ENCODE measurements around the gene PLA2G4D. TPM values are rescaled to one million over a fixed set of nuclear protein-coding genes. Genes with fewer than 3 reads are reported as not detected.

PLA2G4D gene
- total and polyA plus RNA-seq, 7 experiments from 2014 or later = not detected

- Mint-ChIP-seq H3K36me3 (no peaks in the 10 kb centered on the region), H3K4me3 (peak overlapping the region in 1 of 10 donors; percentile 39), H3K27me3 (peaks cover 0 to 15% (median 10%) of the 10 kb centered on the region in 5 donors), H3K4me1 (peaks cover 5 to 7% (median 6%) of the 10 kb centered on the region in 7 donors), H3K9me3 (no peaks in the 10 kb centered on the region), H3K27ac (no peak overlapping the region)
- intact Hi-C loops (cut with micrococcal nuclease) = loop anchor here (1.0 kb wide), 2 partner anchors 95 to 310 kb away; partner anchors contain the start of gene MAPKBP1 (in 1 of the 2)
- H3K27ac ChIP-seq (ENCODE audit: low read depth, low read length) = no peak overlapping the region
- H3K4me1 ChIP-seq (ENCODE audit: control insufficient read depth in 2 of 2, insufficient read depth in 2 of 2, low read length in 2 of 2) = no peaks in the 10 kb centered on the region
- no peaks in the 10 kb centered on the region for H3K27me3 ChIP-seq (ENCODE audit: control insufficient read depth in 2 of 2, insufficient read depth in 2 of 2, low read length in 2 of 2)
- ChIA-PET CTCF (interaction anchor here (0.6 to 3.1 kb wide), 5 partner anchors 20 to 526 kb away, joined by 3 to 12 read pairs (median 3); no protein-coding TSS in a partner anchor), POLR2A (no interaction called here)
- no peak overlapping the region for H3K4me3 ChIP-seq (ENCODE audit: low read length)
- ATAC-seq (no peak), DNase-seq (no peak)
- H3K9me3 ChIP-seq (ENCODE audit: control insufficient read depth in 2 of 3, low read length in 3 of 3) = no peaks in the 10 kb centered on the region
- H3K36me3 ChIP-seq (ENCODE audit: control insufficient read depth in 2 of 3, insufficient read depth in 3 of 3, low read length in 3 of 3) = no peaks in the 10 kb centered on the region
Measured at GRCh38 chr15:42083916-42084315, 10.4 kb downstream of the PLA2G4D start.

DNA sequence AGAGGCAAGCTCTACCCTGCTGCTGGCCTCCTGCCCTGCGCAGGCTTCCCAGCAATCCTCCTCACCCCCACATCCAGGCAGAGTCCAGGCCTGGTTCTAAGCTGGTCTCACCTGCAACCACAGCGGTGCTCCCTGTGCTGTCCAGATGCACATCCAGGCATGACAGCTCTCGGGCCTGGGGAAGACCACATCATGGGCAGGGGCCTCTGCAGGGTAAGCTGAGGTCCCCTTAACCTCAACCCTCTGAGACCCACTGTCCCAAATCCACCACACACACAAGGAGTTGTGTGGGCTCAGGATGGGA is 10.8 kb downstream of the PLA2G4D start:
- DNase-seq (no peak), ATAC-seq (no peak)
- H3K9me3 Mint-ChIP-seq = no peaks in the 10 kb centered on the region
- H3K27ac Mint-ChIP-seq = no peak overlapping the region
- H3K27me3 Mint-ChIP-seq = peaks cover 0 to 15% (median 11%) of the 10 kb centered on the region in 5 donors
- H3K27me3 ChIP-seq (ENCODE audit: control insufficient read depth in 2 of 2, insufficient read depth in 2 of 2, low read length in 2 of 2) = no peaks in the 10 kb centered on the region
- H3K9me3 ChIP-seq (ENCODE audit: control insufficient read depth in 2 of 3, low read length in 3 of 3) = no peaks in the 10 kb centered on the region
- no peak overlapping the region for H3K27ac ChIP-seq (ENCODE audit: low read depth, low read length)
- no peaks in the 10 kb centered on the region for H3K36me3 ChIP-seq (ENCODE audit: control insufficient read depth in 2 of 3, insufficient read depth in 3 of 3, low read length in 3 of 3)
- CTCF ChIA-PET = interaction anchor here (0.7 to 3.1 kb wide), 5 partner anchors 21 to 525 kb away, joined by 3 to 12 read pairs (median 3); no protein-coding TSS in a partner anchor
- H3K4me1 ChIP-seq (ENCODE audit: control insufficient read depth in 2 of 2, insufficient read depth in 2 of 2, low read length in 2 of 2) = no peaks in the 10 kb centered on the region
- peaks cover 5 to 7% (median 6%) of the 10 kb centered on the region in 7 donors for H3K4me1 Mint-ChIP-seq
- intact Hi-C loops (cut with micrococcal nuclease) = no loop called here
- no peaks in the 10 kb centered on the region for H3K36me3 Mint-ChIP-seq
- H3K4me3 Mint-ChIP-seq = no peak overlapping the region
- no peak overlapping the region for H3K4me3 ChIP-seq (ENCODE audit: low read length)
- POLR2A ChIA-PET = no interaction called here

- no peak overlapping the region for H3K4me3 Mint-ChIP-seq
- Histone ChIP-seq H3K4me3 (ENCODE audit: low read length) (no peak overlapping the region), H3K9me3 (ENCODE audit: control insufficient read depth in 2 of 3, low read length in 3 of 3) (no peaks in the 10 kb centered on the region), H3K27me3 (ENCODE audit: control insufficient read depth in 2 of 2, insufficient read depth in 2 of 2, low read length in 2 of 2) (no peaks in the 10 kb centered on the region), H3K27ac (ENCODE audit: low read depth, low read length) (no peak overlapping the region), H3K36me3 (ENCODE audit: control insufficient read depth in 2 of 3, insufficient read depth in 3 of 3, low read length in 3 of 3) (no peaks in the 10 kb centered on the region), H3K4me1 (ENCODE audit: control insufficient read depth in 2 of 2, insufficient read depth in 2 of 2, low read length in 2 of 2) (no peaks in the 10 kb centered on the region)
- peaks cover 0 to 15% (median 11%) of the 10 kb centered on the region in 5 donors for H3K27me3 Mint-ChIP-seq
- ATAC-seq (no peak), DNase-seq (no peak)
- ChIA-PET CTCF (interaction anchor here (0.7 to 3.1 kb wide), 4 partner anchors 22 to 525 kb away, joined by 3 to 12 read pairs (median 4); no protein-coding TSS in a partner anchor), POLR2A (no interaction called here)
- intact Hi-C loops (cut with micrococcal nuclease) = no loop called here
- no peaks in the 10 kb centered on the region for H3K36me3 Mint-ChIP-seq
- H3K27ac Mint-ChIP-seq = peak overlapping the region in 2 of 9 donors; percentile 5 to 23
- peaks cover 4 to 7% (median 5%) of the 10 kb centered on the region in 7 donors for H3K4me1 Mint-ChIP-seq
- H3K9me3 Mint-ChIP-seq = no peaks in the 10 kb centered on the region
Measured at GRCh38 chr15:42082823-42083604, 11.3 kb downstream of the PLA2G4D start.

DNA sequence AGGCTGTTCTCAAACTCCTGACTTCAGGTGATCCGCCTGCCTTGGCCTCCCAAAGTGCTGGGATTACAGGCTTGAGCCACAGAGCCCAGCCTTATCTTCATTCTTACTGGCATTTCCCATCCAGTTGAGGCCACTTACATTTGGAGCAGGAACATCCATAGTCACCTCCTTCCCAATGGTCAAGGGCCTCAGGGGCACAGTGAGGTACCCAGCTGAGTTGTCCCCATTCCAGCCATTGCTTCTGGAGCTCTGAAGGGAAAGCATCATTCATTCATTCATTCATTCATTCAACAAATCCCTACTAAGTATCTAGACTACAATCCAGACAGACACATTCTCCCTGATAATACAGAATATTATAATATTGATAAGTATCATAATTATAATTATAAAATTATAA is 12.2 kb downstream of the PLA2G4D start:
- Histone ChIP-seq H3K36me3 (ENCODE audit: control insufficient read depth in 2 of 3, insufficient read depth in 3 of 3, low read length in 3 of 3) (no peaks in the 10 kb centered on the region), H3K27me3 (ENCODE audit: control insufficient read depth in 2 of 2, insufficient read depth in 2 of 2, low read length in 2 of 2) (no peaks in the 10 kb centered on the region), H3K4me1 (ENCODE audit: control insufficient read depth in 2 of 2, insufficient read depth in 2 of 2, low read length in 2 of 2) (no peaks in the 10 kb centered on the region), H3K4me3 (ENCODE audit: low read length) (no peak overlapping the region), H3K27ac (ENCODE audit: low read depth, low read length) (no peak overlapping the region), H3K9me3 (ENCODE audit: control insufficient read depth in 2 of 3, low read length in 3 of 3) (no peaks in the 10 kb centered on the region)
- DNase-seq = no peak
- CTCF ChIA-PET = interaction anchor here (0.8 to 3.1 kb wide), 4 partner anchors 9 to 93 kb away, joined by 3 to 12 read pairs (median 6); no protein-coding TSS in a partner anchor
- peak overlapping the region in 1 of 9 donors; percentile 5 for H3K27ac Mint-ChIP-seq
- peaks cover 4 to 7% (median 5%) of the 10 kb centered on the region in 7 donors for H3K4me1 Mint-ChIP-seq
- no peaks in the 10 kb centered on the region for H3K9me3 Mint-ChIP-seq
- no peaks in the 10 kb centered on the region for H3K36me3 Mint-ChIP-seq
- H3K27me3 Mint-ChIP-seq = peaks cover 0 to 22% (median 11%) of the 10 kb centered on the region in 5 donors
- intact Hi-C loops (cut with micrococcal nuclease) = no loop called here
- no peak for ATAC-seq
- H3K4me3 Mint-ChIP-seq = no peak overlapping the region
- POLR2A ChIA-PET = no interaction called here

GRCh38 chr15:42080919-42081830 is 13.2 kb downstream of the PLA2G4D start:
- DNase-seq (no peak), ATAC-seq (no peak)
- ChIA-PET CTCF (interaction anchor here (1.1 kb wide), 1 partner anchor 8 kb away, joined by 7 read pairs; no protein-coding TSS in a partner anchor), POLR2A (no interaction called here)
- Mint-ChIP-seq H3K4me3 (no peak overlapping the region), H3K27ac (no peak overlapping the region), H3K9me3 (no peaks in the 10 kb centered on the region), H3K4me1 (peaks cover 4 to 7% (median 5%) of the 10 kb centered on the region in 7 donors), H3K36me3 (no peaks in the 10 kb centered on the region), H3K27me3 (peaks cover 0 to 30% (median 11%) of the 10 kb centered on the region in 5 donors)
- H3K4me3 ChIP-seq (ENCODE audit: low read length) = no peak overlapping the region
- no peak overlapping the region for H3K27ac ChIP-seq (ENCODE audit: low read depth, low read length)
- H3K27me3 ChIP-seq (ENCODE audit: control insufficient read depth in 2 of 2, insufficient read depth in 2 of 2, low read length in 2 of 2) = no peaks in the 10 kb centered on the region
- no peaks in the 10 kb centered on the region for H3K4me1 ChIP-seq (ENCODE audit: control insufficient read depth in 2 of 2, insufficient read depth in 2 of 2, low read length in 2 of 2)
- intact Hi-C loops (cut with micrococcal nuclease) = no loop called here
- no peaks in the 10 kb centered on the region for H3K36me3 ChIP-seq (ENCODE audit: control insufficient read depth in 2 of 3, insufficient read depth in 3 of 3, low read length in 3 of 3)
- H3K9me3 ChIP-seq (ENCODE audit: control insufficient read depth in 2 of 3, low read length in 3 of 3) = no peaks in the 10 kb centered on the region

DNA sequence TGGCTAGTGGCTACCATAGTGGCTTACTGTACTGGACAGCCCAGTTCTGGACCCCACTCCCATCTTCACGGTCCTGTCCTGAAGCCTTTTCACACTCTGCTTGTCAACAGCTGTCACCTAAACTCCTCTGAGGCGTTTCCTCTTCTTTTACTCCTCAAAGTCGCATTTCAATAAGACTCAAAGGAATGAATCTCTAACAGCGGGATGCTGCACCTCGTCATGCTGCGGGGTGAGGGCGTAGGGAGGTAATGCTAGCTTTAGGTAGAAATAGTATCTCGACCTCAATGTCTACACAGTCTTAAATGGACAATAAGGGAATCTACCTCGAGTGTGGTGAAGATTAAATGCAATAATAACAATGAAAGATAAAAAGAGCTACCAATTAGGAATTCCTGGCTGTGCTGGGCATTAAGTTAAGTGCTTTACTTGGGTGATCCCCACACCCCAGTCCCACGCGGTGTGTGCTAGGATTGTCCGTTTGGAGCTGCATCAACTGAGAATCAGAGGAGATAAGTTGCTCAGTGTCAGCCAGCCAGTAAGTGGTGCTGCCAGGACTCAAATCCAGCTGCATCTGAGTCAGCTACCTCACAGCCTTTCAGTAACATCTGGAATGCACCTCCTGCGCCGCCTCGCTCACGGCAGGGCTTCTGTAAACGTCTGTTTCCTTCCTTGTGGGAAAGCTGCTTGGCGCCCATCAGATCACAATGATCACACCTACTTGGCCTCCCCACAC is 14.0 kb downstream of the PLA2G4D start:
- H3K27ac Mint-ChIP-seq = no peak overlapping the region
- Histone ChIP-seq H3K4me1 (ENCODE audit: control insufficient read depth in 2 of 2, insufficient read depth in 2 of 2, low read length in 2 of 2) (no peaks in the 10 kb centered on the region), H3K27me3 (ENCODE audit: control insufficient read depth in 2 of 2, insufficient read depth in 2 of 2, low read length in 2 of 2) (no peaks in the 10 kb centered on the region), H3K9me3 (ENCODE audit: control insufficient read depth in 2 of 3, low read length in 3 of 3) (no peaks in the 10 kb centered on the region), H3K4me3 (ENCODE audit: low read length) (no peak overlapping the region), H3K27ac (ENCODE audit: low read depth, low read length) (no peak overlapping the region), H3K36me3 (ENCODE audit: control insufficient read depth in 2 of 3, insufficient read depth in 3 of 3, low read length in 3 of 3) (no peaks in the 10 kb centered on the region)
- no peak overlapping the region for H3K4me3 Mint-ChIP-seq
- ChIA-PET POLR2A (interaction anchor here (0.6 kb wide), 1 partner anchor 307 kb away, joined by 3 read pairs; no protein-coding TSS in a partner anchor), CTCF (no interaction called here)
- ATAC-seq = no peak
- no peaks in the 10 kb centered on the region for H3K36me3 Mint-ChIP-seq
- intact Hi-C loops (cut with micrococcal nuclease) = no loop called here
- DNase-seq = no peak
- H3K27me3 Mint-ChIP-seq = peaks cover 0 to 35% (median 11%) of the 10 kb centered on the region in 5 donors
- peaks cover 4 to 7% (median 5%) of the 10 kb centered on the region in 7 donors for H3K4me1 Mint-ChIP-seq
- H3K9me3 Mint-ChIP-seq = no peaks in the 10 kb centered on the region

Data from naive thymus-derived CD4-positive, alpha-beta T cell (primary cell).